HG02970 (cell line): Measurements from ENCODE around the gene SLC5A7.

Experiments used
- ATAC-seq: cut with Tn5 transposase; IDR thresholded peaks from one replicate; pipeline ENCODE4 v1.9.1; 2021; ENCODE audit warnings: mild to moderate bottlenecking, moderate library complexity, moderate number of reproducible peaks; ENCODE audit not compliant: unreplicated experiment, low FRiP score

SLC5A7 gene

DNA sequence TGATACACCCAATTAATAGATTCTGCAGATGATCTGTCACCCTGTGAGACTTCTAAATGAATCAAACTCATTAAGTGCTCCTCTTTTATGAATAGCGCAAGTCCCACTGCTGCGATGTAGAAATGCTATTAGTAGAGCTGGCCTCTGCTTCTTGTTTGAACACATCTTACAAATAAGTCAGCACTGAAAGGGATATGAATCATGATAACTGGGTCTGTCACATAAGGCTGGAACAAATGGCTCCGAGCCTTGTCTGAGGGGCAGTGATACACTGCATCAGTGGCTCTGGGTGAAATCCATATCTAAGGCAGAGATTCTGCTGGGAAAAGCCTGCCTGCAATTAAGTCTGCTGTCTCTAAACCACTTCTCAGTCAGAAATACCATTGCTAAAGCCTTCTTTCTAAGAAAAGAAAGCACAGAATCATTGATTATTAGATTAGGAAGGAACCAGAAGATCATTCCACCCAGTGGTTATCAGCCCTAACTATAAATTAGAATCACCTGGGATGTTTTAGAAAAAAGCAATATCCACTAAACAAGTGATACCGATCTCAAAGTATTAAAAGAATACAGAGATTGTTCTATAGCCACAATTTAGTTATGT, 75.2 kb downstream of the SLC5A7 start:
- ATAC-seq: no peak
